Astrocyte of the spinal cord (primary cell): ENCODE data around the gene VPS8.

ENCODE experiments used
- DNase-seq: peaks from one replicate; pipeline ENCODE4 v3.0.0; 2011; ENCODE audit warnings: low read depth, low spot score
- H3K4me3 ChIP-seq: 2 replicates; pipeline ENCODE4 v1.5.1; 2011; ENCODE audit warnings: low read depth, mild to moderate bottlenecking, low read length, moderate library complexity
- in situ Hi-C: cut with HindIII; loops from 2 replicates; pipeline ENCODE4 v1.10.0; 2017; ENCODE audit warnings: low sequenced_read_pairs
- TF ChIP-seq, protein P1 (sequence below): IDR thresholded peaks from 2 replicates; pipeline ENCODE4 v1.5.1; 2012; ENCODE audit warnings: low read depth, mild to moderate bottlenecking, low read length, inconsistent platforms

The VPS8 gene

DNA sequence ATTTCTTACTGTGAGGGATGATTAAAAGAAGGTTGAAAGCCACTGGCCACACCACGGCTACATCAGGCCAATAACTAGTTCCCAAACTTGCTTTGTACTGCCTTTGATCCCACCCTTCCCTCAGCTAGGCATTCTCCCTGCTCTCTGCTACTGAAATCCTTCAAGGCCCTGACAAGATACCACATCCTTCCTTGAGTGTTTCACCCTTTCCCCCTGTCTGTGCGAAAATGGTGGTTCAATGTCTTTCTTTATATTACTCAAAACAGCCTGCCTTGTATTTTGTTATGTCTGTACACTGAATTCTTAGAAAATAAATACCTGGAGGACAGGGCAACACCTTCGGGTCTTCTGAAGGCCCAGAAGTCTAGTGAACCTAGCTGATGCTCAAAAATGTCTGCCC is 932 bp upstream of the VPS8 start:
- no peak for DNase-seq
- in situ Hi-C loops, result no loop called here
- TF ChIP-seq, protein P1, sequence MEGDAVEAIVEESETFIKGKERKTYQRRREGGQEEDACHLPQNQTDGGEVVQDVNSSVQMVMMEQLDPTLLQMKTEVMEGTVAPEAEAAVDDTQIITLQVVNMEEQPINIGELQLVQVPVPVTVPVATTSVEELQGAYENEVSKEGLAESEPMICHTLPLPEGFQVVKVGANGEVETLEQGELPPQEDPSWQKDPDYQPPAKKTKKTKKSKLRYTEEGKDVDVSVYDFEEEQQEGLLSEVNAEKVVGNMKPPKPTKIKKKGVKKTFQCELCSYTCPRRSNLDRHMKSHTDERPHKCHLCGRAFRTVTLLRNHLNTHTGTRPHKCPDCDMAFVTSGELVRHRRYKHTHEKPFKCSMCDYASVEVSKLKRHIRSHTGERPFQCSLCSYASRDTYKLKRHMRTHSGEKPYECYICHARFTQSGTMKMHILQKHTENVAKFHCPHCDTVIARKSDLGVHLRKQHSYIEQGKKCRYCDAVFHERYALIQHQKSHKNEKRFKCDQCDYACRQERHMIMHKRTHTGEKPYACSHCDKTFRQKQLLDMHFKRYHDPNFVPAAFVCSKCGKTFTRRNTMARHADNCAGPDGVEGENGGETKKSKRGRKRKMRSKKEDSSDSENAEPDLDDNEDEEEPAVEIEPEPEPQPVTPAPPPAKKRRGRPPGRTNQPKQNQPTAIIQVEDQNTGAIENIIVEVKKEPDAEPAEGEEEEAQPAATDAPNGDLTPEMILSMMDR, result no peak
- H3K4me3 ChIP-seq, result no peak overlapping the region

DNA sequence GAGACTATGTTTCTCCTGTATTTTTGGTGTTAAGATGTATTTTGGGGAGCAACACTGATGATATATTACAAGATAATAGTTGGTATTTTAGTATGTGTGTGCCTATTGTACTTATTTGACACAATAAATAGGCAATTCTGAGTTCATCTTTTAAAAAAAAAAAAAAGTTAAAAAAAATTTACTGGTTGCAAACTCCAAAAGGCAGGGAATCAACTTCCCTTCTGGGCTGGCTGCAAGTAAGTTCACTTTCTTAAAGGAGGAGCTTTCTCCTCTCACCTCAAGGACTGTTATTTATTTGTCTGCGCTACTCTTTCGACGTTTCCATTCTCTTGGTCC is 335 bp upstream of the VPS8 start:
- TF ChIP-seq, protein P1, result no peak
- in situ Hi-C loops, result no loop called here
- no peak for DNase-seq
- peak overlapping the region; percentile 83 for H3K4me3 ChIP-seq

DNA sequence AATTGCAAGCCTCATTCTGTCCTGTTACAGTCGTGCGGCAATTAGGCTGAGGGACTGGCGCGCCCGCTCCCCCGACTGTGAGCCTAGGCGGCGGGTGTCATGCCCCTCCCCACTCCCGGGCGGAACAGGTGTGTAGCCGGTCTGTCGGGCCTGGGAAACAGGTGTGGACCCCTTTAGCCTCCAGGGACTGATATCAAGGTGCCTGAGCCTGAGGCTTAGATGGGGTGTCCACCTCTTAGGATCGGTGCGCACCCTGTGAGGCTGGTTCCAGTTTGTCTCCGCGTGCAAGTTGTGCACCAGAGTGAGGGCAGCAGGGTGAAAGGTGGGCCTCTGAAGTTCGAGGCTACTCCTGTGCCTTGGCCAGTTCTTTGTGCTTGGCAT is 686 bp downstream of the VPS8 start:
- TF ChIP-seq, protein P1, result no peak
- peak overlapping the region; percentile 83 for H3K4me3 ChIP-seq
- in situ Hi-C loops, result no loop called here
- no peak for DNase-seq

DNA sequence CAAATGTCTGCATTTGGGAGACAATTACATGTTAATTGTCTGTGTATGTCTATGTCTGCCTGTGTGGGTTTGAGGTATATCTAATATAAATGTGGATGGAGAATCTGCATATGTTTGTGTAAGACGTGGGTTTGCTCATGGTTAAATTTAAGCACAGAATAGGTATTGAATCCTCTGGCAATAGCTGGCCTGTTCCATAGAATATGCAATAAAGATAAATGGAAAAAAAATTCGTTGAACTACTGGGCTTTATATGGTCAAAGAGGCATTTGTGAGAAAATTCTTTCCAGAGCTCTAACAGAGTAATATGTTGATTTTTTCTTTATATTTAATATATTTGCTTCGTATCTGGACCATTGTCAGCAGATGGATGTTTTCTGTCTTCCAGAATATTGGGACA is 1.4 kb downstream of the VPS8 start:
- no peak for DNase-seq
- in situ Hi-C loops, result no loop called here
- H3K4me3 ChIP-seq, result no peak overlapping the region
- TF ChIP-seq, protein P1, result no peak

DNA sequence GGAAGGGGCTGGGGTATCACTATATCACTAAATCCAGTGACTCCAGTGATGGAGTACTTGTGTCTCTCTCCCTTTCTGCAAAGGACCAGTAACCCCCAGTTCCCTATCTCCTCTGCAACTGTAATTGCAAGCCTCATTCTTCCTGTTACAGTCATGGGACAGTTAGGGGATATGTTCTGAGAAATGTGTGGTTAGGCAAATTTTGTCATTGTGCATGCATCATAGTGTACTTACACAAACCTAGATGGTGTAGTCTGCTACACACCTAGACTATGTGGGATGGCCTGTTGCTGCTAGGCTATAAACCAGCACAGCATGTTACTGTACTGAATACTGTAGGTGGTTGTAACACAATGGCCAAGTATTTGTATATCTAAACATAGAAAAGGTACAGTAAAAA is 2.2 kb downstream of the VPS8 start:
- in situ Hi-C loops, result no loop called here
- DNase-seq, result no peak
- TF ChIP-seq, protein P1, result no peak
- no peak overlapping the region for H3K4me3 ChIP-seq

DNA sequence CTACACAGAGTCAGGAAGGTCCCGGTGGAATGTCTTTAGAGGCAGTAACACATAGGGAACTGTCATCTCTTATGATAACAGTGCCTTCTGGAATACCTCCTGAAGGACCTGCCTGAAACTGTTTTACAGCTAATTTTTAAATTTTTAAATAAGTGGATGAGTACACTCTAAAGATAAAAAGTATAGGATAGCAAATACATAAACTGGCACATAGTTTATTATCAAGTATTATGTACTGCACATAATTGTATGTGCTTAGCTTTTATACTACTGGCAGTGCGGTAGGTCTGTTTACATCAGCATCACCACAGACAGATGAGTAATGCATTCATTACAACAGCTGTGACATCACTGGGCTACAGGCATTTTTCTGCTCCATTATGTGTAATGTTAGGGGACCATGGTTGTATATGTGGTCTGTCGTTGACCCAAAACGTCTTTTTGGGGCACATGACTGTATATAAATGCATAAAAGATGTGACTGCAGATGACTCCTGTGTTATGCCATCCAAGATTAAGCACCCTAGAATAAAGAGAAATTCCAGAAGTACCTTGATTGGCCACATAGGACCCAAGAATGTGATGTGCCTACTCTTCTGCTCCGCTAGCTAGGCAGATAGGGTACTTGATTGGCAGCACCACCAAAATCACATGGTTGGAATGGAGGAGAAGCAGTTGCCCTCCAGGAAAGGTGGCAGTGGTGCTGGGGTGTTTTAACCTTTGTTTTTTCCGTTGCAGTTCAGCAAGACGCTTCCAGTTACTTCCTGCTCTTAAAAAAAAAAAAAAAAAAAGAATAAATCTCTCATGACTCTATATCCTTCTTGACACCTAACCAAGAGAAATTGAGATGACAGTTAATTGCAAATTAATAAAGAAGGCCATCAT is 3.3 kb downstream of the VPS8 start:
- H3K4me3 ChIP-seq, result no peak overlapping the region
- in situ Hi-C loops, result no loop called here
- TF ChIP-seq, protein P1, result no peak
- peak; percentile 75 for DNase-seq

DNA sequence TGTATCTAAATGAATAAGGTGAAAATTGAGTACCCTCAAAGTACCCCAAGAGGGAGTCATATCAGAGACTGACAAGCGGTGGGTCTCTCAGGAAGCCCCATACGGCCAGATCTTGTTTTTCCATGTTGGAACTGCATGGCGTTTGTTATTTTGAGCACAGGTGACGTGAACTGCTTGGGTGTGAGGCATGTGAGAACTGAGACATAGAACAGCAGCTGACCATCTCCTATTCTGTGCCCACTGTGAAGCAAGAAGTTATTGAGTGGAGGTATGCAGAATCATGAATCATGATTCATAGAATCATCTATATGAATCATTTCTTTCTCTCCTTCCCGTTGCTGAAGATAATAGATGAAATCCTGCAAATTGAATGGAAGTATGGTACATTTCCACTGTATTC is 4.6 kb downstream of the VPS8 start:
- H3K4me3 ChIP-seq, result no peak overlapping the region
- TF ChIP-seq, protein P1, result no peak
- in situ Hi-C loops, result no loop called here
- no peak for DNase-seq
